ENCODE data around the gene AVPR1B.

AVPR1B gene

GRCh38 chr1:206114692-206115640, 2.2 kb downstream of the AVPR1B start:
- Histone ChIP-seq H3K9me3 (ENCODE audit: control insufficient read depth in 5 of 5, low read length in 5 of 5) (no peaks in the 10 kb centered on the region), H3K27ac (ENCODE audit: low read depth, low read length) (no peak overlapping the region), H3K36me3 (ENCODE audit: control insufficient read depth in 5 of 5, insufficient read depth in 5 of 5, low read length in 5 of 5) (no peaks in the 10 kb centered on the region), H3K4me3 (ENCODE audit: low read depth in 1 of 5, low read length in 5 of 5) (no peak overlapping the region), H3K9ac (ENCODE audit: low read length in 5 of 5) (no peak overlapping the region), H3K27me3 (ENCODE audit: control insufficient read depth in 5 of 5, insufficient read depth in 4 of 5, low read length in 5 of 5) (peaks cover 3 to 19% (median 7%) of the 10 kb centered on the region in 5 donors), H3K4me1 (ENCODE audit: control insufficient read depth in 5 of 5, insufficient read depth in 5 of 5, low read length in 5 of 5) (peaks cover 0 to 14% (median 12%) of the 10 kb centered on the region in 5 donors)

GRCh38 chr1:206112600-206113301, 4.4 kb downstream of the AVPR1B start:
- Histone ChIP-seq H3K36me3 (ENCODE audit: control insufficient read depth in 5 of 5, insufficient read depth in 5 of 5, low read length in 5 of 5) (no peaks in the 10 kb centered on the region), H3K4me3 (ENCODE audit: low read depth in 1 of 5, low read length in 5 of 5) (no peak overlapping the region), H3K9ac (ENCODE audit: low read length in 5 of 5) (no peak overlapping the region), H3K4me1 (ENCODE audit: control insufficient read depth in 5 of 5, insufficient read depth in 5 of 5, low read length in 5 of 5) (peaks cover 0 to 10% (median 10%) of the 10 kb centered on the region in 5 donors), H3K9me3 (ENCODE audit: control insufficient read depth in 5 of 5, low read length in 5 of 5) (no peaks in the 10 kb centered on the region), H3K27me3 (ENCODE audit: control insufficient read depth in 5 of 5, insufficient read depth in 4 of 5, low read length in 5 of 5) (peaks cover 0 to 9% (median 2%) of the 10 kb centered on the region in 5 donors), H3K27ac (ENCODE audit: low read depth, low read length) (no peak overlapping the region)

GRCh38 chr1:206111271-206111927, 5.8 kb downstream of the AVPR1B start:
- Histone ChIP-seq H3K27me3 (ENCODE audit: control insufficient read depth in 5 of 5, insufficient read depth in 4 of 5, low read length in 5 of 5) (peaks cover 0 to 4% (median 0%) of the 10 kb centered on the region in 5 donors), H3K27ac (ENCODE audit: low read depth, low read length) (no peak overlapping the region), H3K36me3 (ENCODE audit: control insufficient read depth in 5 of 5, insufficient read depth in 5 of 5, low read length in 5 of 5) (no peaks in the 10 kb centered on the region), H3K4me3 (ENCODE audit: low read depth in 1 of 5, low read length in 5 of 5) (no peak overlapping the region), H3K4me1 (ENCODE audit: control insufficient read depth in 5 of 5, insufficient read depth in 5 of 5, low read length in 5 of 5) (peaks cover 0 to 2% (median 1%) of the 10 kb centered on the region in 5 donors), H3K9ac (ENCODE audit: low read length in 5 of 5) (no peak overlapping the region), H3K9me3 (ENCODE audit: control insufficient read depth in 5 of 5, low read length in 5 of 5) (no peaks in the 10 kb centered on the region)

- Histone ChIP-seq H3K9me3 (ENCODE audit: control insufficient read depth in 5 of 5, low read length in 5 of 5) (no peaks in the 10 kb centered on the region), H3K9ac (ENCODE audit: low read length in 5 of 5) (no peak overlapping the region), H3K27ac (ENCODE audit: low read depth, low read length) (no peak overlapping the region), H3K4me3 (ENCODE audit: low read depth in 1 of 5, low read length in 5 of 5) (no peak overlapping the region), H3K4me1 (ENCODE audit: control insufficient read depth in 5 of 5, insufficient read depth in 5 of 5, low read length in 5 of 5) (peaks cover 0 to 5% (median 5%) of the 10 kb centered on the region in 5 donors), H3K27me3 (ENCODE audit: control insufficient read depth in 5 of 5, insufficient read depth in 4 of 5, low read length in 5 of 5) (no peaks in the 10 kb centered on the region), H3K36me3 (ENCODE audit: control insufficient read depth in 5 of 5, insufficient read depth in 5 of 5, low read length in 5 of 5) (no peaks in the 10 kb centered on the region)
Observed at GRCh38 chr1:206110820-206111219, 6.4 kb downstream of the AVPR1B start.

- no peak overlapping the region for H3K4me3 ChIP-seq (ENCODE audit: low read depth in 1 of 5, low read length in 5 of 5)
- H3K27me3 ChIP-seq (ENCODE audit: control insufficient read depth in 5 of 5, insufficient read depth in 4 of 5, low read length in 5 of 5): no peaks in the 10 kb centered on the region
- no peaks in the 10 kb centered on the region for H3K36me3 ChIP-seq (ENCODE audit: control insufficient read depth in 5 of 5, insufficient read depth in 5 of 5, low read length in 5 of 5)
- no peak overlapping the region for H3K9ac ChIP-seq (ENCODE audit: low read length in 5 of 5)
- H3K4me1 ChIP-seq (ENCODE audit: control insufficient read depth in 5 of 5, insufficient read depth in 5 of 5, low read length in 5 of 5): peaks cover 0 to 5% (median 5%) of the 10 kb centered on the region in 5 donors
- no peaks in the 10 kb centered on the region for H3K9me3 ChIP-seq (ENCODE audit: control insufficient read depth in 5 of 5, low read length in 5 of 5)
- H3K27ac ChIP-seq (ENCODE audit: low read depth, low read length): no peak overlapping the region
Observed at GRCh38 chr1:206110161-206110560, 7.0 kb downstream of the AVPR1B start.

GRCh38 chr1:206109718-206110117, 7.5 kb downstream of the AVPR1B start:
- Histone ChIP-seq H3K27me3 (ENCODE audit: control insufficient read depth in 5 of 5, insufficient read depth in 4 of 5, low read length in 5 of 5) (no peaks in the 10 kb centered on the region), H3K4me3 (ENCODE audit: low read depth in 1 of 5, low read length in 5 of 5) (no peak overlapping the region), H3K9ac (ENCODE audit: low read length in 5 of 5) (no peak overlapping the region)

GRCh38 chr1:206108635-206109034, 8.6 kb downstream of the AVPR1B start:
- no peak overlapping the region for H3K4me3 ChIP-seq (ENCODE audit: low read depth in 1 of 5, low read length in 5 of 5)
- H3K9ac ChIP-seq (ENCODE audit: low read length in 5 of 5): no peak overlapping the region
- no peak overlapping the region for H3K27ac ChIP-seq (ENCODE audit: low read depth, low read length)
- no peaks in the 10 kb centered on the region for H3K36me3 ChIP-seq (ENCODE audit: control insufficient read depth in 5 of 5, insufficient read depth in 5 of 5, low read length in 5 of 5)
- H3K9me3 ChIP-seq (ENCODE audit: control insufficient read depth in 5 of 5, low read length in 5 of 5): no peaks in the 10 kb centered on the region
- peaks cover 0 to 5% (median 5%) of the 10 kb centered on the region in 5 donors for H3K4me1 ChIP-seq (ENCODE audit: control insufficient read depth in 5 of 5, insufficient read depth in 5 of 5, low read length in 5 of 5)
- no peaks in the 10 kb centered on the region for H3K27me3 ChIP-seq (ENCODE audit: control insufficient read depth in 5 of 5, insufficient read depth in 4 of 5, low read length in 5 of 5)

More at GRCh38 chr1:206109718-206110117, 7.5 kb downstream of the AVPR1B start:
- H3K36me3 ChIP-seq (ENCODE audit: control insufficient read depth in 5 of 5, insufficient read depth in 5 of 5, low read length in 5 of 5): no peaks in the 10 kb centered on the region
- no peaks in the 10 kb centered on the region for H3K9me3 ChIP-seq (ENCODE audit: control insufficient read depth in 5 of 5, low read length in 5 of 5)
- H3K4me1 ChIP-seq (ENCODE audit: control insufficient read depth in 5 of 5, insufficient read depth in 5 of 5, low read length in 5 of 5): peaks cover 0 to 5% (median 5%) of the 10 kb centered on the region in 5 donors
- no peak overlapping the region for H3K27ac ChIP-seq (ENCODE audit: low read depth, low read length)

GRCh38 chr1:206107168-206107544, 10.0 kb downstream of the AVPR1B start:
- Histone ChIP-seq H3K27me3 (ENCODE audit: control insufficient read depth in 5 of 5, insufficient read depth in 4 of 5, low read length in 5 of 5) (no peaks in the 10 kb centered on the region), H3K4me3 (ENCODE audit: low read depth in 1 of 5, low read length in 5 of 5) (no peak overlapping the region), H3K27ac (ENCODE audit: low read depth, low read length) (no peak overlapping the region), H3K4me1 (ENCODE audit: control insufficient read depth in 5 of 5, insufficient read depth in 5 of 5, low read length in 5 of 5) (peaks cover 0 to 9% (median 5%) of the 10 kb centered on the region in 5 donors), H3K9ac (ENCODE audit: low read length in 5 of 5) (no peak overlapping the region), H3K9me3 (ENCODE audit: control insufficient read depth in 5 of 5, low read length in 5 of 5) (no peaks in the 10 kb centered on the region), H3K36me3 (ENCODE audit: control insufficient read depth in 5 of 5, insufficient read depth in 5 of 5, low read length in 5 of 5) (no peaks in the 10 kb centered on the region)

GRCh38 chr1:206106328-206107167, 10.6 kb downstream of the AVPR1B start:
- H3K9ac ChIP-seq (ENCODE audit: low read length in 5 of 5): no peak overlapping the region
- peaks cover 0 to 9% (median 5%) of the 10 kb centered on the region in 5 donors for H3K4me1 ChIP-seq (ENCODE audit: control insufficient read depth in 5 of 5, insufficient read depth in 5 of 5, low read length in 5 of 5)
- H3K27ac ChIP-seq (ENCODE audit: low read depth, low read length): no peak overlapping the region
- H3K4me3 ChIP-seq (ENCODE audit: low read depth in 1 of 5, low read length in 5 of 5): no peak overlapping the region
- no peaks in the 10 kb centered on the region for H3K36me3 ChIP-seq (ENCODE audit: control insufficient read depth in 5 of 5, insufficient read depth in 5 of 5, low read length in 5 of 5)
- H3K27me3 ChIP-seq (ENCODE audit: control insufficient read depth in 5 of 5, insufficient read depth in 4 of 5, low read length in 5 of 5): no peaks in the 10 kb centered on the region
- no peaks in the 10 kb centered on the region for H3K9me3 ChIP-seq (ENCODE audit: control insufficient read depth in 5 of 5, low read length in 5 of 5)

All from subcutaneous abdominal adipose tissue (tissue), 5 donors.